GM21717 (cell line): Measurements from ENCODE around the gene KRTAP10-8.
"Not testable (repeated sequence)": the region's sequence is repeated elsewhere in the genome, so short reads cannot be mapped to it uniquely, and the experiment has no call there.

ENCODE experiments used
- ATAC-seq: cut with Tn5 transposase; IDR thresholded peaks from one replicate; pipeline ENCODE4 v1.9.1; 2021; ENCODE audit warnings: mild to moderate bottlenecking, moderate library complexity; ENCODE audit not compliant: unreplicated experiment

Gene KRTAP10-8

DNA sequence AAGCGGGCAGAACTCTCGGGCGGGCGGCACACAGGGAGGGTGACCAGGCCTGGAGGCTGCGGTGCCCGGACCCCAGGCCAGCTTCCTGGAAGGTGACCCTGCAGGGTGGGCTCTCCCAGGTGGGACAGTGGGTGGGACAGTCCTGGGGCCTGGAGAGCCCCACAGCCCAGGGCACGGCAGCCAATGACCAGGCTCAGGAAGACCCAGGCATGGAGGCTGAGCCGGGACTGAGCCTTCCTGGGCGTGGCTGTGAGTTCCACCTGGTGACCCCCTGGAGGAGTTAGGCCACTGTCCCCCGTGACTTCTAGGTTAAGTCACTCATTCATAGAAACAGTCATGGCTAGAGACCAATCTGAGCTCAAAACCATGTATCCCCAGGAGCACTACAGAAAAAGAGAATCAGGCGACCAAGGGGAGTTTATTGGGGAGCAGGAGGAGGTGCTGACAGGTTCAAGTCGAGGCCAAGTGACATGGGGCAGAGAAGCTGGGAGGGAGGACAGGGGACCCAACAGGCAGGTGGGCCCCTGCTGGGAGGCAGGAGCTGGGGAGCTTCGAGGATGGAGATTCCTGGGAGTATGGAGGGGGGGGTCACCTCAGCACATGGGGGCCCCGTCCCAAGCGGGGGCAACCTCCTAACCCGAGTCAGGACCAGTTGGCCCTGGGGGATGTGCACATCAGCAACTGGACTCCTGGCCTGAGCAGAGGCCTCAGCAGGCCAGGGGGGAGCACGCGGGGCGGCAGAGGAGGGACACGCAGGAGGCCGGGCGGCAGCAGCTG lies 32.6 kb upstream of the KRTAP10-8 start:
- ATAC-seq = no peak

GRCh38 chr21:44579833-44580144 lies 32.1 kb upstream of the KRTAP10-8 start:
- no peak for ATAC-seq

GRCh38 chr21:44580231-44580821 lies 31.6 kb upstream of the KRTAP10-8 start, which contains the start of gene KRTAP10-5:
TSS of gene KRTAP10-5 (minus strand) at chr21:44580604. CDS start at chr21:44580578, 26 bp downstream.
- not testable (repeated sequence) for ATAC-seq

- no peak for ATAC-seq
These were observed 30.7 kb upstream of the KRTAP10-8 start for GRCh38 chr21:44581158-44581557.

DNA sequence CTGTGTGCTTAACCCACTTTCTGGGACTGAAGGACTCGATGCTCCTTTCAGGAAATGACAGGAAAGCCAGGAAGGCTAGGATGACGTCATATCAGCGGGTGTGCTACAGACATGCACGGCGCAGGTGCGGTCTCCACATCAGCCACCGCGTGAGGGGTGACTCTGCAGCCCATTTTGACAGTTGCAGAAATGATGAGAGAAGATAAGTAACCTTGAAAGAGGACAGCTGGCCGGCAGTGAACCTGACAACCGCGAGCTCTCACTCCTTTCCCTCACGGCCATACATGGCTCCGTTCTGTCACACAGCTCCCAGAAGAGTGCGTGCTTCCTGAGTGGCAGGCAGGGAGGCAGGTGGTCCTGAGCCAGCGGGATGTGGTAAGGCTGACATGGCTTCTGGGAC lies 29.8 kb upstream of the KRTAP10-8 start:
- no peak for ATAC-seq

DNA sequence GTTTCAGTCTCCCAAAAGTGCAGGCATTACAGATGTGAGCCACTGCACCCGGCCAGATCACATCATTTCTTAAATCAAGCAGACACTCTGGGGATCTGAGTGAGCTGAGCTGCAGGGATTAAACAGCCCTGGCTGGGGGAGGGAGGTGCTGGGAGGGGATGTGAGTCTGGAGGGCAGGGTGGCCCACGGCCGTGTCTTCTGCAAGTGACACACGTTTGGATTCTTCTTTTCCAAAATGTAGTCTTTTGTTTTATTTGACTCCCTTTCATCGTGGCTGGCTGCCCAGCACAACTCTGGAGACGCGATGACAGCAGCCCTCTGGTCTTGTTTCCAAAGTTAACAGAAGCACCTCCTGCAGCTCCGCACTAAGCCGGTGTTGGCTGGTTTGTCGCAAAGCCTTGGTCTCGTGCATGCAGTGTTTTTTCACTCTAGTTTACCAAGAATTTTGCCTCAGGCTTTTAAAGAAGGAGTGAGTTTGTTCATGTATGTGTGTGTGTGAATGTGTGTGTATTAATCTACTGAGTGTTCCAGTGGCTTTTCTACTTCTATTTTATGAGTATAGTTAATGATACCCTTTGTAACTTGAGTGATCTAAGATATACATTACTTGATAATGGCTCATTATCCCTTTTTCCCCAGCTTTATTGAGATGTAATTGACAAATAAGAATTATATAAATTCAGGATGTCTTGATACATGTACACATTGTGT lies 28.6 kb upstream of the KRTAP10-8 start:
- no peak for ATAC-seq

DNA sequence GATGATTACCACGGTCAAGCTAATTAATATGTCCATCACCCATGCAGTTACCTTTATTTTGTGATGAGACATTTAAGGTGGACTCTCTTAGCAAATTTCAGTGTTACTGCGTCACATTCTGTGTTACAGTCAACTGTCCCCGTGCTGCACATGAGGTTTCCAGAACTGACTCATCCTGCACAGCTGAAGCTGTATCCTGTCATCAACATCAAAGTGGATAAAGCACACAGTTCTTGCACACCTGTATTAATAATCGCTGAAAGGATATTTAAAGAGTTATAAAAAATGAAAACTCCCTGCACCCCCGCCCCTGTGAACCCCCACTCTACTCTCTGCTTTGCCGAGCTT lies 28.1 kb upstream of the KRTAP10-8 start:
- ATAC-seq = no peak

DNA sequence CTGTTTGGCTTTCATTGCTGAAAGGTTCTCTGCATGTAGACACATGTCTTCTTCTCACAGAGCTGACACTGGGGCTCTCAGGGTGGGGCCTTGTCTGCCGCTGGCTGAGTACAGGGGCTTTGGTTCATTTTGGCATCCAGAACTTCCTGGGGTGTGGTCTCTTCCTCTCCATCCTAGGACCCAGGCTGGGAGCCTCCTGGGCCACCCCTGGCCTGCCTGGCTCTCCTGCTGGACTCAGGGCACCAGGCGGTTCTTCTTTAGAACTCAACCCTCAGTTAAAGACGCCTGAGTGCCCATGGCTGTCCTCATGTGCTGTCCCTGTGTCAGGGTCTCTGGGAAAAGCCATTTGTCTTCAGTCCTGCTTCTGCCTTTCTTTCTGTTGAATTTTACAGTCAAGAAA lies 26.0 kb upstream of the KRTAP10-8 start:
- ATAC-seq = no peak

DNA sequence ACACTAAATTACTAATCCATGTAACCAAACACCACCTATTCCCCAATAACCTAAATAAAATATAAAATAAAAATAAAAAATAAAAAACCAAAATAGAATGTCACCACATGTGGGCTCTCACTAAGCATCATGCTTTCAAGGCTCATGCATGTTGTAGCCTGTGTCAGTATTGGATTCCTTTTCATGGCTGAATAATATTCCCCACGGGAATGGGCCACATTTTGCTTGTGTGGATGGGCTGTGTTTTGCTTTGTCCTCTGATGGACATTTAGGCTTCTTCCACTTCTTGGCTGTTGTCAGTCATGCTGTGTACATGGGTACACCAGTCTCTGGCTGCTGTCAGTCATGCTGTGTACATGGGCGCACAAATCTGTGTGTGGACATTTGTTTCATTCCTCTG lies 22.8 kb upstream of the KRTAP10-8 start:
- ATAC-seq = no peak

DNA sequence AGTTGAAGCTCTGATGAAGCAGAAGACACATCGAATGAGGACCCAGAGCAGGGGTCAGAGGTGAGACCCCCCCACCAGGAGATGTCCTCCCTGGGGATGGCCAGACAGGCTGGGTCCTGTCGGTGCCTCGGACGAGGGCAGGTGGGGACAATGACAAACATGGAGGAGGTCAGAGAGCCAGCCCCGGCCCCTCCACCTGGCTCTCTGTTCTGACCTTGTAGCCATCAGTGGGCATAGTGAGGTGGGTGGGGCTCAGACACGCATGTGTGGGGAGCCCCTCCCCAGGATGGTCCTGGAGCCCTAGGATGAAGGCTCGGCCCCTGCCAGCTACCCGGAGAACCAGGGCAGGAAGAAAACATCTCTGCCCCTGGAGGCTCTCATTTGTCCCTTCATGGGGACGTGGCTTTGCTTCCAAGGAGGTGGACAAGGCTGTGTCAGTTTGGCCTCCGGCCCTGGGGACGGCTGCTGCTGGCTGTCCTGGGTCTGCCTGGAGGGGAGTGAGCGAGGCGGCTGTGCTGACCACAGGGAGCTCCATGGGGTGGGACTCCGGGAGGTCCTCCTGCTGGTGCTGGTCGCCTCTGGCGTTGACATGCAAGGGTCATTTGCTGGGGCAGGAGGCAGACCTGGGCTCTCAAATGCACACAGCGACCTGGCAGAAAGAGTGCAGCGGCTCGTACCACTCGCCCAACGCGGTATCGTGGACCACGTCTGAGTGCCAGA lies 22.1 kb upstream of the KRTAP10-8 start:
- no peak for ATAC-seq

- ATAC-seq = no peak
These were observed 21.6 kb upstream of the KRTAP10-8 start for GRCh38 chr21:44590311-44590721.

- not testable (repeated sequence) for ATAC-seq
These were observed 20.7 kb upstream of the KRTAP10-8 start for GRCh38 chr21:44590897-44591800.

GRCh38 chr21:44591801-44592130 lies 20.1 kb upstream of the KRTAP10-8 start:
- not testable (repeated sequence) for ATAC-seq

- ATAC-seq = no peak
These were observed 19.2 kb upstream of the KRTAP10-8 start, which contains the start of gene KRTAP10-6 for GRCh38 chr21:44592446-44593311. TSS of gene KRTAP10-6 (minus strand) at chr21:44592505. CDS start at chr21:44592484, 21 bp downstream.

DNA sequence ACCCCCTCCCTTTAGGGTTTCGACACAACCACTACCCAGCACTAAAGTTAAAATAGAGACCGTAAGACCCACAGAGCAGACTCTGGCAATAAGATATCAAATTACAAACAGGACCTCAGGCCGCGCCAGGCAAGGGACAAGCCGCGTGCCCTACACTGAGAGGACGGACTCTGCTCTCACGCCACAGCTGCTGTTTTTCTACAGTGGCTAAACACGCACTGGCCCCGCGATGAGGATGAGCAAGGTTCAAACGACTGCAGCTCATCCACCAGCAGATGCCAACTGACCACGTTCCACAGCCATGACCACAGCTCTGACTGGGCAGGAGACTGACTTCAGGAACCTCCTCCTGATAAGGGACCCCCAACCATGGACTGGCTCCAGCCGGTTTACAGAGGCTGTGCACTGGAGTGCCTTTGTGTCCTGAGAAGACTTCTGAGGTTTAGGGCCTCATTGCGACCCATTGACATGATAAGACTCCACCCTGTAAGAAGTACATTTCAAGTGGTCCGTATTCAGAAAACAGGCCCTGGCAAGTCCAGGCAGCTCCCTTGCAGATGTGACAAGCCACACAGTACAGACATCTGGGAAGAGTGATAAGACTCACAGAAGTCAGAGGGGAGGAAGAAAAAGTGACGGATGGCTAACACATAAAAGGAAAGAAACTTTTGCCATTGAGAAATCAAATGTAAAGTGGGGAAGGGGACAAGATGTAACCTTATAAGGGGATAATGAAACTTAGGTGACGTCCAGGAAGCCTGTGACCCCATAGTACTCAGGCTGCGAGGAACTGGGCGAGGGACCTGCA lies 18.1 kb upstream of the KRTAP10-8 start:
- no peak for ATAC-seq

GRCh38 chr21:44594406-44594916 lies 17.4 kb upstream of the KRTAP10-8 start:
- ATAC-seq = no peak

DNA sequence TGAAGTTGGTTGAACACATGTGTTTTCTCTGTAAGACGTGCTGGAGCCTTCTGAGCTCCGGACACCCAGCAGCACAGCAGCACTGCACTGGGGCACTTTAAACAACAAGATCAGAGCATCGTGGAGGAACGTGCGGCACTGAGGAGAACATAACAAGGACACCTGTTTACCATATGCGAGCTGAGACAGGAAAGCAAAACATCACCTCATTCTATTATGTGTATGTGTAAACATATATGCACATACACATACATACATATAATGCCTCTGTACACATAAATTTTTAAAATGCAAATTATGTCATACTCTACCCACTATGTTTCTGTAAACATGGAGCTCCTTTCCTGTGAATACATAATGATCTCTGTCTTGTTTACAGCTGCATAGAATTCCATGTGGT lies 16.4 kb upstream of the KRTAP10-8 start:
- ATAC-seq = no peak

DNA sequence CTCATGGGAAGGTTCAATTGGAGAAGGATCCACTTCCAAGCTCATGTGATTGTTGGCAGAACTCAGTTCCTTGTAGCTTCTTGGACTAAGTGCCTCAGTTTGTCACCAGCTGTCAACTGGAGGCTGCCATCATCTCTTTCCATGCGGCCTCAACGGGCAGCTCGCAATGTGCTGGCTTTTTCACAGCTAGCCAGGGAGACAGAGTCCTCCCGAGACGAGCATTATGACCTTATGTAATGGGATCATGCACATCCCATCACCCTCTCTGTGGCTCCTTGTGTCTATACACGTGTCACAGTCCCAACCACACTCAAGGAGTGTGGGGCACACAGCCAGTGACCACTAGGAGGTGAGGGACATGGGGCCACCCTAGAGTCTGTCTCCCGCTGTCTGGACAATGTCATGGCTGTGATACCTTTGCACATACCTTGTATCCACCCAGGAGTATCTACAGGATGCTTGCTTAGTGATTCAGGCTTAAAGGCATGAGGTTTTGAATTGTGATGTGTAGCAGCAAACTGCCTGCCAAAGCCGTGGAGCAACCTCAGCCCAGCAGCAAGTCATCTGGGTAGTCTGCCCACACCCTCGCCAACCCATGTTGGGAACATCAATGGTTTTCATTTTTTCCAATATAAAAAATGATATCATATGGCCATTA lies 15.7 kb upstream of the KRTAP10-8 start:
- no peak for ATAC-seq
